K562 (cell line): Measurements from ENCODE around the gene PEAR1. TPM values are rescaled to one million over a fixed set of nuclear protein-coding genes. Genes with fewer than 3 reads are reported as not detected.

Experiments
- AFF4 ChIP-seq: sonication (generic); formaldehyde crosslinking; IDR thresholded peaks from 2 replicates; pipeline ENCODE4 v1.8.0; 2023; ENCODE audit warnings: mild to moderate bottlenecking, missing genetic modification reagents
- ATF7 ChIP-seq: fragments of 450-650 bp; IDR thresholded peaks from 2 replicates; pipeline ENCODE4 v1.7.1; 2014; ENCODE audit warnings: mild to moderate bottlenecking, moderate library complexity
- C11orf30 ChIP-seq: fragments of 450-650 bp; IDR thresholded peaks from 2 replicates; pipeline ENCODE4 v1.6.1; 2016; ENCODE audit warnings: low read depth, mild to moderate bottlenecking
- DEAF1 ChIP-seq: fragments of 450-650 bp; formaldehyde crosslinking; IDR thresholded peaks from 2 replicates; pipeline ENCODE4 v1.4.0; 2020; ENCODE audit warnings: mild to moderate bottlenecking, moderate library complexity
- DMBX1 ChIP-seq: fragments of 250-450 bp; sonication (Bioruptor Pico); IDR thresholded peaks from 2 replicates; pipeline ENCODE4 v1.8.0; 2022; ENCODE audit warnings: inconsistent platforms, mild to moderate bottlenecking, moderate library complexity, borderline replicate concordance
- ESRRA ChIP-seq: fragments of 450-650 bp; IDR thresholded peaks from 2 replicates; pipeline ENCODE4 v1.6.1; 2014; ENCODE audit warnings: low read depth, mild to moderate bottlenecking, moderate library complexity, borderline replicate concordance
- HDAC6 ChIP-seq: IDR thresholded peaks from 2 replicates; pipeline ENCODE4 v1.6.1; 2012; ENCODE audit warnings: low read depth, mild to moderate bottlenecking, control low read depth, inconsistent platforms, low read length, moderate library complexity
- HES1 ChIP-seq: fragments of 450-650 bp; IDR thresholded peaks from 2 replicates; pipeline ENCODE4 v1.6.1; 2016; ENCODE audit warnings: low read depth, mild to moderate bottlenecking, moderate library complexity
- HLTF ChIP-seq: fragments of 450-650 bp; IDR thresholded peaks from 2 replicates; pipeline ENCODE4 v1.6.1; 2016
- MCM3 ChIP-seq: fragments of 450-650 bp; IDR thresholded peaks from 2 replicates; pipeline ENCODE4 v1.6.1; 2016
- MEF2A ChIP-seq: IDR thresholded peaks from 2 replicates; pipeline ENCODE4 v1.6.1; 2011; ENCODE audit warnings: low read depth, mild to moderate bottlenecking, low read length, moderate library complexity; ENCODE audit not compliant: control insufficient read depth
- MTF1 ChIP-seq: fragments of 250-450 bp; sonication (Bioruptor Pico); IDR thresholded peaks from 2 replicates; pipeline ENCODE4 v1.9.0; 2021; ENCODE audit warnings: moderate library complexity, mild to moderate bottlenecking, inconsistent platforms, borderline replicate concordance
- SIN3B ChIP-seq: fragments of 450-650 bp; IDR thresholded peaks from 2 replicates; pipeline ENCODE4 v1.6.1; 2017; ENCODE audit warnings: low read depth, mild to moderate bottlenecking, moderate library complexity
- SNIP1 ChIP-seq: fragments of 450-650 bp; IDR thresholded peaks from 2 replicates; pipeline ENCODE4 v1.7.1; 2017; ENCODE audit warnings: low read depth, mild to moderate bottlenecking
- SP2 ChIP-seq: IDR thresholded peaks from 2 replicates; pipeline ENCODE4 v1.6.1; 2011; ENCODE audit warnings: mild to moderate bottlenecking, low read depth, low read length, moderate library complexity; ENCODE audit not compliant: poor library complexity, severe bottlenecking; ENCODE audit errors: extremely low read depth
- STAG1 ChIP-seq: sonication (generic); formaldehyde crosslinking; IDR thresholded peaks from 2 replicates; pipeline ENCODE4 v1.5.0; 2020; ENCODE audit warnings: missing genetic modification reagents, borderline replicate concordance
- THRAP3 ChIP-seq: fragments of 450-650 bp; IDR thresholded peaks from 2 replicates; pipeline ENCODE4 v1.6.1; 2016; ENCODE audit warnings: mild to moderate bottlenecking, inconsistent platforms, borderline replicate concordance
- ZFX ChIP-seq: sonication (generic); formaldehyde crosslinking; IDR thresholded peaks from 2 replicates; pipeline ENCODE4 v1.8.0; 2022; ENCODE audit warnings: mild to moderate bottlenecking, missing genetic modification reagents, moderate library complexity
- polyA plus RNA-seq, 8 experiments: library from polyadenylated mRNA; depleted of rRNA in 4 of 8; stranded (reverse) in 5 of 8; unstranded in 3 of 8; fragments of >200 nt; fragmentation: Nextera tagmentation in 2 of 8; fragmentation: Illumina TruSeq in 1 of 8; extraction: Ambion mirVana in 2 of 8; extraction: Trizol in 1 of 8; gene quantifications; 2 replicates each; pipeline versions ENCODE4 v1.2.1 to v1.2.3, GENCODE V29; 2011 to 2014; ENCODE audit warnings: inconsistent platforms in 1 of 8, missing spikeins in 1 of 8
- total RNA-seq, 7 experiments: library from RNA; depleted of rRNA in 6 of 7; stranded (reverse); fragments of >200 nt in 6 of 7; fragmentation: Illumina TruSeq in 2 of 7; extraction: Trizol in 2 of 7; gene quantifications; 2 replicates each; pipeline versions ENCODE4 v1.2.1 to v1.2.3, GENCODE V29; 2011 to 2021; ENCODE audit warnings: low replicate concordance in 1 of 7

PEAR1 gene
- total and polyA plus RNA-seq, 9 of the 15 experiments (the other 6 are each of a cell fraction or from before 2014, with no cell fraction given) = 0.87 to 13.9 (median 6.1) TPM

GRCh38 chr1:156889802-156890580, 3.5 kb upstream of the PEAR1 start (continued):
- TF ChIP-seq MEF2A (no peak), C11orf30 (peak; percentile 28; the same call in 1 of the 2 replicates), AFF4 (CRISPR knock-in tag) (no peak), THRAP3 (0 out of 2 replicates have a peak, but pooled peaks have one; percentile 83), HDAC6 (no peak), ZFX (CRISPR knock-in tag) (no peak), HLTF (no peak), SNIP1 (peak; percentile 51; the same call in 1 of the 2 replicates), DEAF1 (CRISPR knock-in tag) (peak; percentile 89), MTF1 (no peak), MCM3 (no peak), ESRRA (peak; percentile 63; the same call in 1 of the 2 replicates), STAG1 (CRISPR knock-in tag) (peak; percentile 63), SP2 (peak; percentile 65), DMBX1 (CRISPR knock-in tag) (no peak), HES1 (no peak), SIN3B (peak; percentile 14; the same call in 1 of the 2 replicates), ATF7 (0 out of 2 replicates have a peak, but pooled peaks have one; percentile 40)
